Vagina (tissue), 2 donors: ENCODE data around the gene TENT4A. TPM values are rescaled to one million over a fixed set of nuclear protein-coding genes. Genes with fewer than 3 reads are reported as not detected.

Experiments used
- DNase-seq, 2 donors: peaks; one replicate each; pipeline ENCODE4 v3.0.0-alpha.2; 2017; ENCODE audit errors: extremely low spot score in 2 of 2
- H3K27ac ChIP-seq: fragments of 200-600 bp; sonication (generic); one replicate; pipeline ENCODE4 v1.5.1; 2019
- H3K27me3 ChIP-seq: fragments of 200-600 bp; sonication (generic); one replicate; pipeline ENCODE4 v1.5.1; 2019
- H3K36me3 ChIP-seq, 2 donors: fragments of 200-600 bp; sonication (generic); one replicate each; pipeline ENCODE4 v1.5.1; 2017 to 2019
- H3K4me1 ChIP-seq: fragments of 200-600 bp; sonication (generic); one replicate; pipeline ENCODE4 v1.5.1; 2019
- H3K4me3 ChIP-seq, 2 donors: fragments of 200-600 bp; sonication (generic); 1 replicate in 1 of 2; 2 replicates in 1 of 2; pipeline ENCODE4 v1.5.1; 2016 to 2019
- H3K9me3 ChIP-seq: fragments of 200-600 bp; sonication (generic); one replicate; pipeline ENCODE4 v1.5.1; 2019
- POLR2A ChIP-seq, 2 donors: fragments of 450-650 bp; IDR thresholded peaks; one replicate each; pipeline ENCODE4 v1.6.1; 2017; ENCODE audit warnings: antibody characterized with exemption in 2 of 2, mild to moderate bottlenecking in 2 of 2, moderate library complexity in 2 of 2
- POLR2AphosphoS5 ChIP-seq, 2 donors: sonication (generic); formaldehyde crosslinking; IDR thresholded peaks; one replicate each; pipeline ENCODE4 v1.9.0; 2017; ENCODE audit warnings: antibody characterized with exemption in 2 of 2, mild to moderate bottlenecking in 2 of 2, low read depth in 1 of 2; ENCODE audit not compliant: insufficient read depth in 1 of 2
- intact Hi-C: fragments of 100-400 bp; cut with DNase I; formaldehyde crosslinking; loops from one replicate; pipeline ENCODE4 v1.15.1; 2023
- total RNA-seq: library from RNA; depleted of rRNA; stranded (reverse); fragments of >200 nt; gene quantifications from one replicate; pipeline ENCODE4 v1.2.3, GENCODE V29; 2016
- TF ChIP-seq, protein P1 (sequence below), 3 experiments: fragments of 450-650 bp in 2 of 3; fragments of 200-600 bp in 1 of 3; sonication (generic) in 1 of 3; IDR thresholded peaks; one replicate each; pipeline ENCODE4 v1.5.1; 2017 to 2019; ENCODE audit warnings: antibody characterized with exemption in 3 of 3, mild to moderate bottlenecking in 2 of 3, moderate library complexity in 2 of 3

The TENT4A gene
- total RNA-seq, 1 donor from 2014 or later, result 38.1 TPM

- Histone ChIP-seq H3K36me3 (no peaks in the 10 kb centered on the region), H3K27me3 (no peaks in the 10 kb centered on the region), H3K27ac (no peak overlapping the region), H3K4me1 (no peaks in the 10 kb centered on the region), H3K9me3 (no peaks in the 10 kb centered on the region), H3K4me3 (no peak overlapping the region)
- no peak for DNase-seq
- no peak for TF ChIP-seq POLR2A (IDR thresholded peaks at IDR 0.05)
- TF ChIP-seq, protein P1, sequence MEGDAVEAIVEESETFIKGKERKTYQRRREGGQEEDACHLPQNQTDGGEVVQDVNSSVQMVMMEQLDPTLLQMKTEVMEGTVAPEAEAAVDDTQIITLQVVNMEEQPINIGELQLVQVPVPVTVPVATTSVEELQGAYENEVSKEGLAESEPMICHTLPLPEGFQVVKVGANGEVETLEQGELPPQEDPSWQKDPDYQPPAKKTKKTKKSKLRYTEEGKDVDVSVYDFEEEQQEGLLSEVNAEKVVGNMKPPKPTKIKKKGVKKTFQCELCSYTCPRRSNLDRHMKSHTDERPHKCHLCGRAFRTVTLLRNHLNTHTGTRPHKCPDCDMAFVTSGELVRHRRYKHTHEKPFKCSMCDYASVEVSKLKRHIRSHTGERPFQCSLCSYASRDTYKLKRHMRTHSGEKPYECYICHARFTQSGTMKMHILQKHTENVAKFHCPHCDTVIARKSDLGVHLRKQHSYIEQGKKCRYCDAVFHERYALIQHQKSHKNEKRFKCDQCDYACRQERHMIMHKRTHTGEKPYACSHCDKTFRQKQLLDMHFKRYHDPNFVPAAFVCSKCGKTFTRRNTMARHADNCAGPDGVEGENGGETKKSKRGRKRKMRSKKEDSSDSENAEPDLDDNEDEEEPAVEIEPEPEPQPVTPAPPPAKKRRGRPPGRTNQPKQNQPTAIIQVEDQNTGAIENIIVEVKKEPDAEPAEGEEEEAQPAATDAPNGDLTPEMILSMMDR (IDR thresholded peaks at IDR 0.05), result no peak
- TF ChIP-seq POLR2AphosphoS5 (IDR thresholded peaks at IDR 0.05; ENCODE audit: insufficient read depth in 1 of 2, low read depth in 1 of 2), result no peak
- intact Hi-C loops, result no loop called here
Observed at GRCh38 chr5:6678385-6678784, 34.8 kb upstream of the TENT4A start.

GRCh38 chr5:6680922-6681321 is 32.3 kb upstream of the TENT4A start:
- Histone ChIP-seq H3K4me1 (no peaks in the 10 kb centered on the region), H3K27ac (no peak overlapping the region), H3K27me3 (no peaks in the 10 kb centered on the region), H3K36me3 (no peaks in the 10 kb centered on the region), H3K4me3 (no peak overlapping the region), H3K9me3 (no peaks in the 10 kb centered on the region)
- TF ChIP-seq, protein P1 (IDR thresholded peaks at IDR 0.05), result no peak
- no peak for TF ChIP-seq POLR2AphosphoS5 (IDR thresholded peaks at IDR 0.05; ENCODE audit: insufficient read depth in 1 of 2, low read depth in 1 of 2)
- TF ChIP-seq POLR2A (IDR thresholded peaks at IDR 0.05), result no peak
- DNase-seq, result no peak
- intact Hi-C loops, result no loop called here

- TF ChIP-seq POLR2AphosphoS5 (IDR thresholded peaks at IDR 0.05; ENCODE audit: insufficient read depth in 1 of 2, low read depth in 1 of 2) (no peak), POLR2A (IDR thresholded peaks at IDR 0.05) (no peak)
- TF ChIP-seq, protein P1 (IDR thresholded peaks at IDR 0.05), result no peak
- intact Hi-C loops, result no loop called here
- no peak for DNase-seq
Observed at GRCh38 chr5:6681682-6682081, 31.6 kb upstream of the TENT4A start.

GRCh38 chr5:6682239-6682638 is 31.0 kb upstream of the TENT4A start:
- H3K9me3 ChIP-seq, result no peaks in the 10 kb centered on the region
- no peaks in the 10 kb centered on the region for H3K27me3 ChIP-seq
- no peaks in the 10 kb centered on the region for H3K36me3 ChIP-seq
- H3K4me1 ChIP-seq, result peaks cover 6% of the 10 kb centered on the region
- intact Hi-C loops, result no loop called here
- no peak overlapping the region for H3K27ac ChIP-seq
- no peak overlapping the region for H3K4me3 ChIP-seq
- no peak for DNase-seq
- TF ChIP-seq, protein P1 (IDR thresholded peaks at IDR 0.05), result no peak
- TF ChIP-seq POLR2AphosphoS5 (IDR thresholded peaks at IDR 0.05; ENCODE audit: insufficient read depth in 1 of 2, low read depth in 1 of 2), result no peak
- TF ChIP-seq POLR2A (IDR thresholded peaks at IDR 0.05), result no peak

More at GRCh38 chr5:6681682-6682081, 31.6 kb upstream of the TENT4A start:
- Histone ChIP-seq H3K36me3 (no peaks in the 10 kb centered on the region), H3K4me1 (peaks cover under 1% of the 10 kb centered on the region), H3K27ac (no peak overlapping the region), H3K9me3 (no peaks in the 10 kb centered on the region), H3K4me3 (no peak overlapping the region), H3K27me3 (no peaks in the 10 kb centered on the region)

DNA sequence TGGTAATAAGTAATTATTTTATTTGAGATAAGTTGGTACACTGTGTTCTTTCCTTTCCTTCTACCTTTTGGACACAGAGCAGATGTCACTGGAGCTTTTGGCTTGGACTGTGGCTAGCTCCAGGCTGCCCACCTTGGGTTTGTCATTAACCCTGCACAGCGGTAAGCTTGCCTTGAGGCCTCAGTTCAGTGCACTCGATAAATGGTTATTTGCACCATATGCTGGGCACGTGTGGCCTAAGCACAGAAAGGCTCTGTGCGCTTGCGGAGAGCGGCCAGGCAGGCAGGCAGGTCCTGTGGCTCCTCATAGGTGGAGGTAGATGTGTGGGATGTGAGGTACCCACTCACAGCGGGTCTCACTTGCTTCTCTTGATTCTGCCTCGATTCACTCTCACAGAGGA is 30.0 kb upstream of the TENT4A start:
- Histone ChIP-seq H3K27me3 (no peaks in the 10 kb centered on the region), H3K4me3 (no peak overlapping the region), H3K9me3 (no peaks in the 10 kb centered on the region), H3K27ac (no peak overlapping the region), H3K36me3 (no peaks in the 10 kb centered on the region), H3K4me1 (peaks cover 8% of the 10 kb centered on the region)
- intact Hi-C loops, result no loop called here
- no peak for TF ChIP-seq POLR2AphosphoS5 (IDR thresholded peaks at IDR 0.05; ENCODE audit: insufficient read depth in 1 of 2, low read depth in 1 of 2)
- TF ChIP-seq, protein P1 (IDR thresholded peaks at IDR 0.05), result no peak
- DNase-seq, result no peak
